CD14-positive monocyte (primary cell): ENCODE measurements around the gene FKBP9. TPM values are rescaled to one million over a fixed set of nuclear protein-coding genes. Genes with fewer than 3 reads are reported as not detected.
A peak's percentile ranks its signal among the peaks of the same experiment; 100 is the strongest.
"Not testable (repeated sequence)": the region's sequence is repeated elsewhere in the genome, so short reads cannot be mapped to it uniquely, and the experiment has no call there.

Experiments used
- DNase-seq, 3 donors: peaks; one replicate each; pipeline ENCODE4 v3.0.0-alpha.2; 2011 to 2022
- H2AFZ ChIP-seq: 2 replicates; pipeline ENCODE4 v1.6.0; 2012; ENCODE audit warnings: mild to moderate bottlenecking, low read depth, low read length, inconsistent platforms; ENCODE audit not compliant: insufficient read depth, poor library complexity, severe bottlenecking
- H3K27ac ChIP-seq, 2 donors: 1 replicate in 1 of 2; 2 replicates in 1 of 2; pipeline ENCODE4 v1.5.1; 2012 to 2013; ENCODE audit warnings: low read length in 2 of 2, control low read depth in 1 of 2, inconsistent platforms in 1 of 2, low read depth in 1 of 2, mild to moderate bottlenecking in 1 of 2
- H3K27me3 ChIP-seq, 2 donors: one replicate each; pipeline versions ENCODE4 v1.6.0 to v1.6.1; 2011 to 2013; ENCODE audit warnings: low read length in 2 of 2; ENCODE audit not compliant: control insufficient read depth in 2 of 2, insufficient read depth in 2 of 2
- H3K36me3 ChIP-seq, 2 donors: replicated peaks in 1 of 2; 1 replicate in 1 of 2; 2 replicates in 1 of 2; pipeline versions ENCODE4 v1.5.1 to v1.6.1; 2012 to 2013; ENCODE audit warnings: low read length in 2 of 2, control low read depth in 1 of 2, inconsistent platforms in 1 of 2, mild to moderate bottlenecking in 1 of 2; ENCODE audit not compliant: insufficient read depth in 2 of 2, control insufficient read depth in 1 of 2
- H3K4me1 ChIP-seq, 2 donors: 1 replicate in 1 of 2; 2 replicates in 1 of 2; pipeline versions ENCODE4 v1.5.1 to v1.6.1; 2012 to 2013; ENCODE audit warnings: low read length in 2 of 2, control low read depth in 1 of 2, inconsistent platforms in 1 of 2, mild to moderate bottlenecking in 1 of 2, moderate library complexity in 1 of 2; ENCODE audit not compliant: insufficient read depth in 2 of 2, control insufficient read depth in 1 of 2
- H3K4me2 ChIP-seq: replicated peaks from 2 replicates; pipeline ENCODE3; 2012; ENCODE audit warnings: low read length, moderate library complexity, mild to moderate bottlenecking; ENCODE audit not compliant: poor library complexity, severe bottlenecking; ENCODE audit errors: extremely low read depth
- H3K4me3 ChIP-seq, 3 experiments: fragments of 200-600 bp in 1 of 3; sonication (generic) in 1 of 3; replicated peaks in 1 of 3; 1 replicate in 2 of 3; 2 replicates in 1 of 3; pipeline ENCODE4 v1.5.1; 2011 to 2013; ENCODE audit warnings: low read length in 3 of 3, mild to moderate bottlenecking in 3 of 3, control low read depth in 2 of 3, low read depth in 2 of 3, inconsistent platforms in 1 of 3, moderate library complexity in 1 of 3
- H3K79me2 ChIP-seq: 2 replicates; pipeline ENCODE4 v1.6.0; 2012; ENCODE audit warnings: mild to moderate bottlenecking, control low read depth, inconsistent platforms, low read length, moderate library complexity; ENCODE audit not compliant: insufficient read depth
- H3K9ac ChIP-seq: 2 replicates; pipeline ENCODE4 v1.6.0; 2017; ENCODE audit warnings: low read length, mild to moderate bottlenecking; ENCODE audit not compliant: insufficient read depth, poor library complexity, severe bottlenecking
- H3K9me3 ChIP-seq, 2 donors: replicated peaks in 1 of 2; 1 replicate in 1 of 2; 2 replicates in 1 of 2; pipeline versions ENCODE4 v1.5.1 to v1.6.1; 2012 to 2013; ENCODE audit warnings: low read length in 2 of 2, control low read depth in 1 of 2; ENCODE audit not compliant: control insufficient read depth in 1 of 2, insufficient read depth in 1 of 2
- H4K20me1 ChIP-seq: 2 replicates; pipeline ENCODE4 v1.6.0; 2012; ENCODE audit warnings: mild to moderate bottlenecking, low read length, control low read depth, moderate library complexity; ENCODE audit not compliant: insufficient read depth
- H3K27ac Mint-ChIP-seq, 7 donors: one replicate each; pipeline ENCODE4 v1.8.0; 2020; ENCODE audit warnings: mild to moderate bottlenecking in 7 of 7, mixed read lengths in 7 of 7, moderate library complexity in 6 of 7, inconsistent platforms in 2 of 7
- H3K27me3 Mint-ChIP-seq, 3 donors: one replicate each; pipeline ENCODE4 v1.8.0; 2021 to 2022; ENCODE audit warnings: low read depth in 3 of 3, mild to moderate bottlenecking in 3 of 3, mixed read lengths in 3 of 3, moderate library complexity in 3 of 3, inconsistent platforms in 1 of 3
- H3K36me3 Mint-ChIP-seq, 2 donors: one replicate each; pipeline ENCODE4 v1.8.0; 2020; ENCODE audit warnings: mixed read lengths in 2 of 2, inconsistent platforms in 1 of 2, mild to moderate bottlenecking in 1 of 2
- H3K4me1 Mint-ChIP-seq: one replicate; pipeline ENCODE4 v1.8.0; 2020; ENCODE audit warnings: mild to moderate bottlenecking, mixed read lengths
- H3K4me3 Mint-ChIP-seq, 2 donors: one replicate each; pipeline ENCODE4 v1.8.0; 2020; ENCODE audit warnings: mild to moderate bottlenecking in 2 of 2, mixed read lengths in 2 of 2, moderate library complexity in 1 of 2
- H3K9me3 Mint-ChIP-seq, 7 donors: one replicate each; pipeline ENCODE4 v1.8.0; 2020 to 2022; ENCODE audit warnings: mixed read lengths in 7 of 7, mild to moderate bottlenecking in 6 of 7, moderate library complexity in 6 of 7, inconsistent platforms in 2 of 7
- WGBS: methylation state at CpG from one replicate; pipeline ENCODE4 v1.1.5; 2013; ENCODE audit warnings: missing lambda C conversion rate; ENCODE audit not compliant: insufficient coverage; 5-methylcytosine and 5-hydroxymethylcytosine counted together
- intact Hi-C, 2 donors: fragments of 100-400 bp; cut with micrococcal nuclease; formaldehyde crosslinking; loops; one replicate each; pipeline versions ENCODE4 v1.15.0 to v1.15.1; 2023
- polyA plus RNA-seq, 3 donors: library from polyadenylated mRNA; depleted of rRNA in 1 of 3; unstranded in 2 of 3; stranded (reverse) in 1 of 3; fragments of 300-500 nt in 2 of 3; fragments of >200 nt in 1 of 3; fragmentation: Illumina TruSeq in 2 of 3; gene quantifications; 1 replicate in 2 of 3; 2 replicates in 1 of 3; pipeline ENCODE4 v1.2.3, GENCODE V29; 2012 to 2021

FKBP9 gene
- polyA plus RNA-seq, 3 donors = 2.9 to 5.6 (median 4.2) TPM

DNA sequence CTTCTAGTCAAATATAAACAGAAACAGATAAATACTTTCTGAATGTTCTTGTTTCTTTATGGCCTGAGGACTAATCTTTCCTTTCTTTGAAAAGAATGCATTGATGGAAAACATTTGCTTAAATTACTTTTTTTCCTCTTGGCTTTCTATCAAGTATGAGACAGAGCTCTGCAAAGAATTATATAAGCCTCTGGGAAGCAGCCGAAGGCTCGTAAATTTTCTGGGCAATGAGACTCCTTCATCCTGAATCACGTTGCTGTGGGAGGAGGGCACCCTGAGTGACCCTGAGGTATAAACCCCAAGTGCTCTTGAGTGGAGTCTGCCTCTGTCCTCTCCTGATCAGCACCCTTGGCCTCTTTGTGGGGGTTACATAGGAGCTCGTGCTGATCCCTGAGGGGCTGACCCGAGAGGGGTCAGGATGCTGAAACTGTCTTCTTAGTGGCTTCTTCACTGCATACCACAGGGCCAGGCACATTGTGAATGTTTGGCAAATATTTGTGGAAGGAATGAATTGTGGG is 33.9 kb downstream of the FKBP9 start:
- H3K27me3 Mint-ChIP-seq, DNase-seq, H3K4me1 ChIP-seq, H3K79me2 ChIP-seq, H3K4me3 ChIP-seq, H3K36me3 ChIP-seq, H3K4me3 Mint-ChIP-seq, H3K4me2 ChIP-seq, intact Hi-C loops, H3K9me3 ChIP-seq, H3K27me3 ChIP-seq, H3K27ac Mint-ChIP-seq, H3K9me3 Mint-ChIP-seq, H3K36me3 Mint-ChIP-seq, H2AFZ ChIP-seq, H4K20me1 ChIP-seq, H3K9ac ChIP-seq, H3K27ac ChIP-seq: not testable (repeated sequence)
- 50% methylated on average over 1 of the region's 5 CpGs for WGBS
- peaks cover 15% of the 10 kb centered on the region for H3K4me1 Mint-ChIP-seq

DNA sequence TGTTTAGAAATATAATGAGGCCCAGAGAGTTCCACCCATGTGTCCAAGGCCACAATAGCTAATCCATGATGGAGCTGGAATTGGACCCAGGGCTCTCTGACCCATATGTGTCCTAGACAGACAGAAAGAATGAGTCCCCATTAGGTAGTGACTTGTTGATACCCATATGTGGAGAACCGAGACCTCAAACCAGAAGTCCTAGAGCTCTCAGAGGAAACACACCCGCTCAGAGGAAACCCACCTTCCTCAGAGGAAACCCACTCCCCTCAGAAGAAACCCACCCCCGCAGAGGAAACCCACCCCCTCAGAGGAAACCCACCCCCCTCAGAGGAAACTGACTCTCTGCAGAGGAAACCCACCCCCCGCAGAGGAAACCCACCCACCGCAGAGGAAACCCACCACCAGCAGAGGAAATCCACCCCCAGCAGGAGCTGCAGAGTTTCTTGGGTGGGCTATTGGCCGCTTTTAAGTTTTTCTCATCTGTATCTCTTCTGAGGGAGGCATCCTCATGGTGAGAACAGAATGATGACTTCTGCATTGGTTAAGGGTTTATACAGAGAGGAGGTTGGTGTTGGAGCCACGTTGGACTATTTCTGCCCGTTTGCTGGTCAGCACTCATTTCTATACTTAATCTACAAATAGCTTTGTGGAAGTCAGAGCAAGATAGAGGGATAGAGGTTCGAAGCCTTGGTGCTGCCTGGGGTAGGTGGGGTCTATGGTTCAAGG is 34.9 kb downstream of the FKBP9 start:
- not testable (repeated sequence) for H3K27ac Mint-ChIP-seq

DNA sequence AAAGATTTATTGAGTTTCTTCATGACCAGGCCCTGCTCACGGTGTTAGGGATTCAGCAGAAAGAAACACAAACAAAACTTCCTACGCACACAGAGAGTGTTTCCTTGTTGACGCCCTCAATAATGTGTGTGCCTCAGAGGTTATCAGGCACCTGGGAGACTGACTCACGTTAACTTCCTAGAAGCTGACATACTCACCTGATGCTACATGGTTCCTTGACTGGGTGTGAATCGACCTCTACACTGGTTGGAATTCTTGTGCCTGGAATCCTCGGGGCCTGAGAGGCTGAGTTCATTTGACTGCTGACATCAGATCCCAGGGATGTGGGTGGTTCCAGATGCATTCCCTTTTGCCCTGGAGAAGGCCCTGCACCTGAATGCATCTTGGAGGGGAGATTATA is 35.5 kb downstream of the FKBP9 start:
- H3K27ac ChIP-seq, H3K27me3 ChIP-seq, H3K4me3 Mint-ChIP-seq, H3K9me3 ChIP-seq, H3K36me3 Mint-ChIP-seq, H3K4me3 ChIP-seq, H4K20me1 ChIP-seq, H3K9ac ChIP-seq, H3K4me1 ChIP-seq, DNase-seq, H3K9me3 Mint-ChIP-seq, H2AFZ ChIP-seq, H3K79me2 ChIP-seq, intact Hi-C loops, H3K4me2 ChIP-seq, H3K36me3 ChIP-seq, H3K27ac Mint-ChIP-seq: not testable (repeated sequence)
- peaks cover 15% of the 10 kb centered on the region for H3K4me1 Mint-ChIP-seq
- no CpG with 5 or more reads among the region's 6 CpGs for WGBS
- peaks cover 8 to 13% (median 11%) of the 10 kb centered on the region in 3 donors for H3K27me3 Mint-ChIP-seq

More for the DNA sequence above, 34.9 kb downstream of the FKBP9 start:
- H3K4me2 ChIP-seq, H2AFZ ChIP-seq, H3K9me3 Mint-ChIP-seq, H3K9ac ChIP-seq, H3K36me3 Mint-ChIP-seq, H3K27me3 ChIP-seq, H3K27ac ChIP-seq, H3K36me3 ChIP-seq, H3K4me1 ChIP-seq, H4K20me1 ChIP-seq, intact Hi-C loops, H3K27me3 Mint-ChIP-seq, H3K4me3 ChIP-seq, H3K4me3 Mint-ChIP-seq, H3K9me3 ChIP-seq, DNase-seq, H3K79me2 ChIP-seq: not testable (repeated sequence)
- WGBS = no CpG with 5 or more reads among the region's 9 CpGs
- H3K4me1 Mint-ChIP-seq = peaks cover 15% of the 10 kb centered on the region

DNA sequence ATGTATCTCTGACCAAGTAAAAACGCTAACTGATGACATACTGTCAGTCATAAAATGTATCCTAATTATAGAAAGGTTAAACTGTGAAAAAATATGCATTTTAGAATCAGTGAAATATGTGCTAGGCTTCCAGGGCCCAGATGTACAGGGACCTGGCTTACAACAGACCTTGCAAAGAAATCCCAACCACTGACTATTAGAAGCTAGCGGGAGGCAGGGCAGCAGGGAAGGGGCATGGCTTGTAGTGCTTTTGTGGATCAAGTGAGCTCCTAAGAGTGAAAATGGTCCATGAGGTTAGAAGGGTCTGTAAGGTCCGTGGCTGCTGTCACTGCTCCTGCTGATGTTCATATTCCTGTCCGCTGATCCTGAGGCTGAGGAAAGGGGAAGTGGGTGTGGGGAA is 40.7 kb downstream of the FKBP9 start:
- H3K9me3 ChIP-seq, H3K9me3 Mint-ChIP-seq, H3K4me3 ChIP-seq, H3K4me2 ChIP-seq, H3K36me3 Mint-ChIP-seq, H4K20me1 ChIP-seq, H3K27me3 ChIP-seq, H2AFZ ChIP-seq, H3K4me1 ChIP-seq, H3K9ac ChIP-seq, H3K27ac Mint-ChIP-seq, intact Hi-C loops, H3K36me3 ChIP-seq, H3K27ac ChIP-seq, DNase-seq, H3K79me2 ChIP-seq: not testable (repeated sequence)
- H3K4me3 Mint-ChIP-seq = peak overlapping the region in 1 of 2 donors; percentile 78
- no CpG with 5 or more reads among the region's 4 CpGs for WGBS
- peaks cover 8 to 28% (median 16%) of the 10 kb centered on the region in 3 donors for H3K27me3 Mint-ChIP-seq
- H3K4me1 Mint-ChIP-seq = peaks cover 10% of the 10 kb centered on the region
